Activated CD4-positive, alpha-beta T cell treated with anti-CD3 and anti-CD28 coated beads for 48 hours (primary cell): Measurements from ENCODE around the gene ZFPL1.

ENCODE experiments used
- DNase-seq: peaks from one replicate; pipeline ENCODE4 v3.0.0-alpha.2; 2020

Gene ZFPL1

DNA sequence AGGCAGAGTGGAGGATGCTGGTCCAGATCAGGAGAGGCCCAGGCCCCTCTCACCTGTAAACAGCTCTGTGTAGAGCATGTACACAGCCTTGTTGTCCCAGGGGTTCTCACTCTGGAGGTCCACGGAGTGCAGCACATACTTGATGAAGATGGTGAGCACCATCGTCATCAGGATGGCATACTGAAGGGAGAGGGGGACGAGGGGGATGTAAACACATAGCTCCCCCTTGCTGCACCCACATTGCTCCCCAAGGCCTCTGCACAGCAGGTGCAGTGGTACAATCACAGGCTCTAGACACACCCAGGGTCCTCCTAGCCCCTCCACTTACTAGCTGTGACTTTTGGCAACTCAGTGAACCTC lies 47.4 kb downstream of the ZFPL1 start:
- no peak for DNase-seq

DNA sequence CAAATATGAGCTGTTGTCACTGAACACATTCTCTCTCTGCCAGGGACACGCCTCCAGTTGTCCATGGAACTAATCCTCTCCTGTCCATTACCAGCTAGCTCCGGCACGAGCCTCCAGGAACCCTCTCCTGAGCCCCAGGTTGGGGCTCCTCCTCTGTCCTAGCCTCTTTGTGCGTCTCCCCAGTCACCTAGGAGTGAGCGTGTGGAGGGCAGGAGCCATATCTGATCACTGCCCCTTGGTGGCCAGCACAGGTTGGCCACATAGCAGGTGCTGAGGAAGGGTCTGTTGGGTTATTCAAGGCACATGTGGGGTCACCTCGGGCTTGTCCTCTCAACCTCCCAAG lies 47.8 kb downstream of the ZFPL1 start:
- DNase-seq: no peak

DNA sequence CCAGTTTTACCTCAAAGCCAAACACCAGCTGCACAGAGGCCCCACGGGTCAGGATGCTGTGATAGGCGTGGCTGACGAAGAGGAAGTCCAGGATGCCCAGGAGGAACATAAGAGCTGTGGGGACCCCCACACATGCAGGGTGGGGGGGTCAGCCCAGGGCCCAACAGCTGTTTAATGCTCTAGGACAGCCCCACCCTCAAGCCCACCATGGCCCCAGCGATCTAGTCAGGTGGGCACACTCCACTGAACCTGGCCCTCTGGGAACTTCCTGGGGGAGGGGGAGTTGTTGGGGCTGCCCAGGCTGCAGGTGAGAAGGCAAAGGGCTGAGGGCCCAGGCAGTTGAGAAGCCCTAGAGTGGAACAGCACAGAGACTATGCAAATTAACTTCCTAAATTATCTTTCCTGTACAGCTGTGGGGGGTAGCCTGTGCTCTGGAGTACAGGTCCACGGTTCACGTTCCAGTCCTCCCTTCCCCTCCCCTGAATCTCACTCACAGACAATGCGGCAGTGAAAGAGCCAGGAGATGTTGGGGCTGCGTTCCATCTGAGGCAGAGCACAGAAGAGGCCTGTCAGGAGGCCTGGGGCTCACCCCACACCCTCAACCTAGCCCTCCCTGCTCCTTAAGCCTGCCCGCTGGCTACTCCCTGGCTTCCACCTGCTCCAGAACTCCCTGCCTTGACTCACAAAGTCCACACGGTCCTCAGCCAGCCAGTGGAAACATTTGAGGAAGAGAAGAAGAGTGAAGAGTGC lies 48.4 kb downstream of the ZFPL1 start:
- DNase-seq: no peak

DNA sequence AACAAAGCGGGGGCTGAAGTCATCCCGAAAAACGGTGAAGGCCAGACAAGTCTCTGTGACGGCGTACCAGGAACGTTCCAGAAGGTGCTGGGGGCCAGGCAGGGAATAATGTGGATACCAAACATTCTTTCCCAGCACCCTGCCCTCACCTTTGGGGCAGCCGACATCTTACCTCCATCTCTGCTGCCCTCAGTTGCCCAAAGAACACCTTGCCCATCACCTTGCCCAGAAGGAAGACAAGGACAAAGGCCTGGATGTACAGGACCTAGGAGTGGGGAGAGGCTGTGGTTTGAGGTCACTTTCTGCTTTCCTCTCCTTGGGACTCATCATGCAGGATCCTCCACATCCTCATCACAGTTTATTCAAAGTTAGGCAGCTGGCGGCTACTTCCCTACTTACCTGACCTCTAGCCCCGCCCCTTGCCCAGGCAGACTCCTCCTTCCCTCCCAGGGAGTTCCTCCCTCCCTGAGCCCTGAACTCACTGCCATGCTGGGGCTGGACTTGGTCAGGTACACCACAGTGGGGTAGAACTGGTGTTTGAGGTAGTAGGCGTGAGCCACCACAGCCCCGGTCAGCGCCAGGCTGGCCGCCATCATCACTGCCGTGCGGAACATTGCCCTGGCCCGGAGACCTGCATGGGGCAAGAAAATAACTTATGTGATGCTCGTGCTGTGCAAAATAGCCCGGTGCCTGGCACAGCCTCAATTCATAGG lies 49.1 kb downstream of the ZFPL1 start:
- peak; percentile 85 for DNase-seq

DNA sequence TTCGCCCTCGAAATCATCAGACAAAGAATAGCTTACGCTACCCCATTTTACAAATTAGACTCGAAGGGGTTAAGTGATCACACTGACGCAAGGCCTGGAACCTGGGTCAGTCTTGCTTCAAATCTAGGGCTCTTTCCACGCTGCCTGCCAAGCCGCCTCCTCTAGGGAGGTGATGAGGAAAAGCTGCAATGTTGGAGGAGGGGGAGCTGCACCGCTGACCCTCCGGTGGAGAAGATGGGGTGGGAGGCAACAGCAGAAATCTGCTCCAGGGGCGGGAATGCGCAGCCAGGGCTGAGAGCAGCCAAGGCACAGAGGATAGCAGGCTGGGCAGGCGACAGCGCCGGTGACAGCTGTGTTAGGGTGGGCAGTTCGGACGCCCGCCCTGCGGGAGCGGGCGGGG lies 49.7 kb downstream of the ZFPL1 start:
- no peak for DNase-seq

DNA sequence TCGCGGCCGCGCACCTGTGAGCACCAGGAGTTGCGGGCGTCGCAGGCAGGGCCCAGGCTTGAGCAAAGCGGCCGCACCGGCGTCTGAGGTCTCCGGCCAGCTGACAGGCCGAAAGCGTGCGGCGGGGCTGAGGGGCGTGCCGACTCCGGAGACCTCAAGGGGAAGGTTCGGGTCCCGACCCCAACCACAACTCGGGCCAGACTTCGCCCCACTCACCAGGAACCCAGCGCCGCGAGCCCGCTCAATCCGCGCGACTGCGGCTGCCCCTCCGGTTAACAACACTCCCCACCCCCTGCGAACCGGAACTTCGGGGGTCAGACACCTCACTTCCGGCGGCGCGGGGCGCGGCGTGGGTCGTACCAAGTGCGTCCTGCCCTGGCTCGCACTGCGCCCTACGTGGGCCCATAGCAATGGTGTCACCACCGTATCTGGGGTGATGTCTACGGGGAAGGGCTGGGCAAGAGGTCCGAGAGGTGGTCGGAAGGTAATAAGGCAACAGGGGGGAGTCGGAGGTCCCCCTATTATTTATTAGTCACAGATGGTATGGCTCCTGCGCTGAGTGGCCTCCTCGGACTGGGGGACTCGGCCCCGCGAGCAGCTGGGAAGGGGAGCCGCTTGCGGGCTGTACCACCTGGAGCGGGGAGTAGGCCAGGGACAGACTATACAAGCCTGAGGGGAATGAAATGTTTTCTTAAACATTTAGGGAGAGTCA lies 50.4 kb downstream of the ZFPL1 start, which contains the start of gene SYVN1:
Gene SYVN1 (minus strand): TSS at position 280 of the 712 bp plus-strand sequence. CDS start 918 bp downstream, outside the sequence.
- DNase-seq: peak; percentile 94

DNA sequence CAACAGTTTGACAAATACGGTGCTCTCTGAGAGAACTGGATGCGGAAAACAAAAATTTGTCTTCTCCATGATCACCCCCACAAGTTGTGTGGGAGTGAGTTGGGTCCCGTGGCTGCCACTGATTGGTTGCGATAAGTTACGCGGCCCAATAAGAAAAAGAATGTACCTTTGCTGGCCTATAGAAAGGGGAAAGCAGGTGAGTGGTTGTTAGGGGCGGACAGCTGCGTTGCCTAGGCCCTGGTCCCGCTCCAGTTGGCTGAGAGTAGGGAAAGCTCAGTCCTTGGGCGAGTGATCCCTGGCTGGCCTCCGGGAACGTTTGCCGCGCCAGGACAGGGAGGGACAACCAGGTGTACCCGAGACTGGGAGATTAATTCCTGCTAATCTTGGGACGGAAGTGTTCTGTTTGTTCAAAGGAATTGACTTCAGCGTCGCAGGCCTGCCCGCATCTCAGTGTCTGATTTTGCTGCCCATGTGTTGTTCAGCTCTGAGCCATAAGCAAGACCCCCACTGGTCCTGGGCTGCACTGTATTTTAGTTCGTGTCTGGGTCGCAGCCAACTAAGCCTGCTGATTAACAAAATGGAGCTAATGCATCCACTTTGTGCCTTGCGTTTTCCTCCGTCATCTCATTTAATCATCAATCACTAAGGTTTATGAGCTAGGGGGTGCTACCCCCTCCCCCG lies 51.1 kb downstream of the ZFPL1 start:
- DNase-seq: peak; percentile 85

DNA sequence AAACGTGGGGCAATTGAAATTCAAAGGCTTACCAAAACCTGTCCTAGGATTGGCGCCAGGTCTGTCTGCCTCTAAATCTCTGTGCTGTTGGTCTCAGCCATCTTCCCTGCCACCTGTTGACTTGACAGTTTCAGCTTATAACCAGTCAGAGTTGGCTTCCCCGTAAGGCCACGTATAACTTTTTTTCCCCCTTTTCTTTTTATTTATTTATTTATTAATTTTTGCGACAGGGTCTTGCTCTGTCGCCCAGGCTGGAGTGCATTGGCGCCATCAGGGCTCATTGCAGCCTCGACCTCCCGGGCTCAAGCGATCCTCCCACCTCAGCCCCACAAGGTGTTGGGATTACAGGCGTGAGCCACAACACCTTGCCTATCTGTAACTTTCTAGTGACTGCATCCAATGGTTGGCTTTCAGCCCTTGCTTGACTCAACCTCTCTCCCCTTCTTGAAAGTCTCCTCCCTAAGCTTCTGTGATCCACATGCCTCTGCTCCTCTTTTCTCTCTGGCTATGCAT lies 51.7 kb downstream of the ZFPL1 start:
- peak; percentile 18 for DNase-seq

DNA sequence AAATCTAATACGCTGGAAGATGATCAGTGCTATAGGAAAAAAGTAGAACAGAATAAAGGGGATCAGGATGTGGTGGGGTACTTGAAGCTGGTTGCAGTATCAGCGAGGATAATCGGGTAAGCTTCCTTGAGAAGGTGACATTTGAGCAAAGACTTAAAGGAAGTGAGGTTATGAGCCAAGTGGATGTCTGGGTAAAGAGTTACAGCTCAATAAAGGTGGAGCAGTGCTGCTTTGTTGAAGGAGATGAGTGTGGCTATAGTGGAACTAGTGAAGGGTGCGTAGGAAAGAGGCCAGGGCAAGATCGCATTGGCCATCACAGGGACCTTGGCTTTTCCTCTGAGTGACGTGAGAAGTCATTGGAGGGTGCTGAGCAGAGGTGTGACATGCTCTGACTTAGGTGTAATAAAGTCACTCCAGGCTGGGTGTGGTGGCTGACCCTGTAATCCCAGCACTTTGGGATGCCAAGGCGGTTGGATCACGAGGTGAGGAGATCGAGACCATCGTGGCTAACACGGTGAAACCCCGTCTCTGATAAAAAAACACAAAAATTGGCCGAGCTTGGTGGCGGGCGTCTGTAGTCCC lies 52.6 kb downstream of the ZFPL1 start:
- DNase-seq: no peak
